ENCODE measurements around the gene VTI1A.

Gene VTI1A

GRCh38 chr10:112763916-112764520, 317.0 kb downstream of the VTI1A start:
- DNase-seq = no peak

- no peak for DNase-seq
Observed at GRCh38 chr10:112765717-112766235, 318.8 kb downstream of the VTI1A start.

DNA sequence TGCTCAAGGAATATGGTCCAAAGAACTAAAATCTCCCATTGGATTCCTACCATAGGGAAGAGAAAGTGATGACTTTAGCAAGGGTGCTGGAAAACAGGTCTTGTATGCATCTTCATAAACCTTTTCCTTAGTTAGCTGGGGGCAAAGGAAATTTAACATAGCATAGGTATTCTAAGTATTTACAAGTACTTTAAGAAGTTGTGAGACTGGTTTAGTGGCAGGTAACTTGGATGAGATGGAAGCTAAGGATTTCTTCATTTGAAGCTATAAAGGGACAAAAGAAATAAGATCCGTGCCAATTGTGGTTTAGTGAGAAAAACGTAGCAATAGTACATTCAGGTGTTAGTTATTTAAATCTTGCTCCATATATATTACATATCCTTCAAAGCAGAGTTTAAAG, 319.6 kb downstream of the VTI1A start:
- DNase-seq = no peak

- no peak for DNase-seq
Observed at GRCh38 chr10:112767156-112767555, 320.1 kb downstream of the VTI1A start.

DNA sequence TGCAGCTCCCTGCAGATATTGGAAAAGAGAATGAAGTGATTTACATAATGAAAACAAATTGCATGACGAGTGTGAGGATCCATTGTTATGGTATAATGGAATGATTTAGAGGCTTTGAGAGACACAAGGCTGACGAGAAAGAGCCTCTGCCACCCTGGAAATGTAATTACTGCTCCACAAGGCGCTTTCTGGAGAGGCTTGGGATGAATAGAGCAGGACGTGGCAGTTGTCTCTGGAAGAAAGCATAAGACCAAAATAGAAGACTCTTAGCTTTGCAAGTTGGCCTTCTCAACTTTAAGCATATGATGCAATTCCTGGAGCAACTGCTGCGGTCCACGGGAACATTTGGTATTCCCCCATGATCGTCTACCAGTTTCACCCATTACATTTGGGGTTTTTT, 321.1 kb downstream of the VTI1A start:
- no peak for DNase-seq

- DNase-seq = no peak
Observed at GRCh38 chr10:112769081-112769480, 322.1 kb downstream of the VTI1A start.

- DNase-seq = no peak
Observed at GRCh38 chr10:112769611-112770370, 322.8 kb downstream of the VTI1A start.

DNA sequence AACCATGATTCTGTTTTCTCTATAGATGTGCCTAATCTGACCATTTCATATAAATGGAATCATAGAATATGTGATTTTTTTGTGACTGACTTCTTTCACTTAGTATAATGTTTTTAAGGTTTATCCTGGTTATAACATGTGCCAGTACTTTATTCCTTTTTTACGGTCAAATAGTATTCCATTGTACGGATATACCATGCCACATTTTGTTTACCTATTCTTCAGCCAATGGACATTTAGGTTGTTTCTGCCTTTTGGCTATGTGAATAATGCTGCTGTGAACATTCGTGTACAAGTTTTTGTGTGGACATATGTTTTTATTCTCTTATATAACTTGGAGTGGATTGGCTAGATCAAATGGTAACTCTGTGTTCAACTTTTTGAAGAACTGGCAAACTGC, 324.7 kb downstream of the VTI1A start:
- no peak for DNase-seq

- no peak for DNase-seq
Observed at GRCh38 chr10:112773783-112774182, 326.8 kb downstream of the VTI1A start.

DNA sequence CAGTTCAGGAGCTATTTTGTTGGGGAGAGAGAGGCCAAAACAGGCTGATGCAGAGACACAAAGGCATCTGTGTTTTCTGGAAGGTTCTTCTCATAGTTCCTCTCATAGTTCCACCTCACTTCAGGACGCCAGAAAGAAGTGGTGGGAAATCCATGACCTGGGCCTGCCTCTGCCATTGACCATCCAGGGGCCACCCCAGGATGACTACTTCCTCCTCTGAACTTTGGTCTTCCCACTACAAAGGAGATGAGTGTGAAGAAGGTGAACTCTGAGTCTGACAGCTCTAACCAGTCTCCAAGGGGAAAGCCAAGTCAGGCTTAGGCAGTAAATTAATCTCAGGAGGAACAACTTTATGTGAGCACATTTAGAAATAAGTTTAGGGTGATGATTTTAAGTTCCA, 327.2 kb downstream of the VTI1A start:
- no peak for DNase-seq

GRCh38 chr10:112774798-112775197, 327.8 kb downstream of the VTI1A start:
- DNase-seq = no peak

DNA sequence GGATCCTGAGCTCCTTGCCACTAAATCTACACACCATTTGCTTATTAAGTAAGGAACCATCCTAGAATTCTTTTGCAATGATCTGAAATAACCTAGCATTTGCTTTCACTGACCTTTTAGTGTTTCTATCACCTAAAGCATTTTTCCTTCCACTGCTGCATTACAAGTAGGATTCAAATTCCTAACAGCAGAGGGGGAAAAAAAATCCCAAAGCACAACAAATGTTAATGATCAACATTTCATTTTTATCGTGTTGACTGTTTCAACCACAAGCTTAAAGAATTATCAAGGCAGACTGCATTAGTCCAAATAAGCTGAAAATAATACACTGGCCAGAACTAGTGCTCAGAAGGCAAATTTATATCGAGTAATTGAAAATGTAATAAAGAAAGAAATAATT, 328.4 kb downstream of the VTI1A start:
- no peak for DNase-seq

- DNase-seq = no peak
Observed at GRCh38 chr10:112775892-112776674, 329.1 kb downstream of the VTI1A start.

DNA sequence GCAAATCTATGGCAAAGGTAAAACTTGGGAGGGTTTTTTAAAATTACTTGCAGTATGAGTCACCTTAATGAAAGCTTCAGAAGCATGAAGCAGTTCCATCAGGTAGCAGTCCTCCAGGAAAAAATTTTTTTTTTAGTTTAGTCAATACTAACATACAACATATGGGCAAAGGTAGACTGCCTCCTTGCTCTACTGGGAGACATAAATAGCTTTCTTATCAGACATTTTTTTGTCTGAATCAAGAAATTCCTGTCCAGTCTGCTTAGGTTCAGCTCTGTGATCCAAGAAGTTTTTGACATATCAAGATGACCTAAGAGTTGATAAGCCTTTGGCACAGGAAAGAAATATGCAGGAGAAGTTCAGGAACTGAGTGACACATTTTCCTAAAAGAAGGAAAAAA, 331.6 kb downstream of the VTI1A start:
- no peak for DNase-seq

- DNase-seq = no peak
Observed at GRCh38 chr10:112779025-112779770, 332.2 kb downstream of the VTI1A start.

GRCh38 chr10:112782200-112782907, 335.3 kb downstream of the VTI1A start:
- DNase-seq = no peak

GRCh38 chr10:112783351-112784021, 336.5 kb downstream of the VTI1A start:
- DNase-seq = no peak

DNA sequence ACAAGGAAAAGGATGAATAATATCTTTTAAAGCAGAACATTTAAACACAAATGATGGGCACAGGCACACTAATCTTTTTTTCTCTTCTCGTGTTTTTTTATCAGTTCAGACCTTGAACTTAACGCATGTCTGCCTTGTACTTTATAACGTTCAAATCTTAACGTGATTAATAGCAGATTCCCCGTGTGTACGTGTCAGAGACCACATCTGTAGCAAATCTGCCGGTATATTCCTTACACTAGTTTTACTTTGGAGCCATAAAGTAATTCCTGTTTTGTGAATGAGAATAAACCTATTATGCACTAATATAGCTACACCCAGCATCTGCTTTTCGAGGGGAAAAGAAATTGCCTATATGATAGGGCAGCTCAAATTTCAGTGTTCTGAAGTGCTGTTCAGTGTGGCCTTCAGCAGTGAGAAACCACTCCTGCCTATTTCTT, 337.0 kb downstream of the VTI1A start:
- no peak for DNase-seq

GRCh38 chr10:112785089-112785488, 338.1 kb downstream of the VTI1A start:
- no peak for DNase-seq

DNA sequence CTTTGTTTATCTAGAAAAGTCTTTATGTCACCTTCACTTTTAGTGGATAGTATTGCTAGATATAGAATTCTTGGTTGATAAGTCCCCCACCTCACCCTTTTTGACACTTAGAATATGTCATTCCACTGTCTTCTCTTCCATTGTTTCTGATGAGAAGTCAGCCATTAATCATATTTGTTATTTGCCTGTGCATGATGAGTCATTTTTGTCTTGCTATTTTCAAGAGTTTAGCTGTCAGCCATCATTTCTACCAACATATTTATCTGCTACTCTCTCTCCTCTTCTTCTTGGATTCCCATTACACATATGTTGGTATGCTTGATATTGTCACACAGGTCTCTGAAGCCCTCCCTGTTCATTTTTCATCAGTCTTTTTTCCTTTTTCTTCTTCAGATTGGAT, 342.2 kb downstream of the VTI1A start:
- no peak for DNase-seq

DNA sequence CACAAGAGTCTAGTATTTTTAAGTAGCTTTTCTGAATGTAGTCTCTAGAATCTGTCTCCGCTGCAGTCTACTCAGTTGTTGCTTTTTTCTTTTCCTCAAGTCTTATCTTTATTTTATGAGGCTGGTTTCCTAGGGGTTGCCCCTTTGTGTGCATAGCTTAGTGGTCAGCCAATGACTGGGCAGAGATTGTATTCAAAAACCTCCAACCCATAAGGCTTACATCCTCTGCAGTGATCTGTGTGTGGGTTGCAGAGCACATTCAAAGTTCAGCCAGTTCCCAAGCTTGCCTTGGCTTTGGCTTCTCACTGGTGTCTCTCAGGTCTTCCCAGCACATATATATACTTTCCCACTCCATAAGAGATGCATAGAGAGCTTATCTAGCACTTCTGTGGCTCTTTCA, 343.0 kb downstream of the VTI1A start:
- DNase-seq = no peak

DNA sequence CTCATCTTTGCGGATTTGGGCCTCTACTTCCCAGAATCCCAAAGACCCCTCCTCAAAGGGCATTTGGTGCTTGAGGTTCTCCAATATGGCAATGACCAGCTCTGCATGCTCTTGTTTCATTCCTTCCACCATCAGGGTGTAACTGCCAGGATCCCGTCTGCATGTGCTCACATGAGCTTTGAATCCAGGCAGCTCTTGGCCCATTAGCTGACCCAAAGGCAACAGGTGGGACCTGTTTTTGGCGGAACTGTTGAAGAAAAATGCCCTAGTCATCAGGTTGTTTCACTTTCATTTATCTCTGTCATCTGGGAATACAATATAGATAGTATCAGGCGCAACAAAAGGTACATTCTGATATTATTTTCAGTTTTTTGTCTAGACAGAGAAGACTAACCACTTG, 343.9 kb downstream of the VTI1A start:
- no peak for DNase-seq

Data from SIG-M5 (cell line).